Suprapubic skin (tissue), 3 donors: Measurements from ENCODE around the gene SPINT2.

Experiments
- POLR2A ChIP-seq, 2 donors: fragments of 450-650 bp; IDR thresholded peaks; one replicate each; pipeline ENCODE4 v1.6.1; 2017; ENCODE audit warnings: antibody characterized with exemption in 2 of 2, mild to moderate bottlenecking in 2 of 2, moderate library complexity in 2 of 2
- TF ChIP-seq, protein P1 (sequence below), 2 donors: fragments of 200-600 bp in 1 of 2; fragments of 450-650 bp in 1 of 2; sonication (generic) in 1 of 2; IDR thresholded peaks; one replicate each; pipeline ENCODE4 v1.5.1; 2016 to 2019; ENCODE audit warnings: antibody characterized with exemption in 2 of 2, mild to moderate bottlenecking in 1 of 2, moderate library complexity in 1 of 2

DNA sequence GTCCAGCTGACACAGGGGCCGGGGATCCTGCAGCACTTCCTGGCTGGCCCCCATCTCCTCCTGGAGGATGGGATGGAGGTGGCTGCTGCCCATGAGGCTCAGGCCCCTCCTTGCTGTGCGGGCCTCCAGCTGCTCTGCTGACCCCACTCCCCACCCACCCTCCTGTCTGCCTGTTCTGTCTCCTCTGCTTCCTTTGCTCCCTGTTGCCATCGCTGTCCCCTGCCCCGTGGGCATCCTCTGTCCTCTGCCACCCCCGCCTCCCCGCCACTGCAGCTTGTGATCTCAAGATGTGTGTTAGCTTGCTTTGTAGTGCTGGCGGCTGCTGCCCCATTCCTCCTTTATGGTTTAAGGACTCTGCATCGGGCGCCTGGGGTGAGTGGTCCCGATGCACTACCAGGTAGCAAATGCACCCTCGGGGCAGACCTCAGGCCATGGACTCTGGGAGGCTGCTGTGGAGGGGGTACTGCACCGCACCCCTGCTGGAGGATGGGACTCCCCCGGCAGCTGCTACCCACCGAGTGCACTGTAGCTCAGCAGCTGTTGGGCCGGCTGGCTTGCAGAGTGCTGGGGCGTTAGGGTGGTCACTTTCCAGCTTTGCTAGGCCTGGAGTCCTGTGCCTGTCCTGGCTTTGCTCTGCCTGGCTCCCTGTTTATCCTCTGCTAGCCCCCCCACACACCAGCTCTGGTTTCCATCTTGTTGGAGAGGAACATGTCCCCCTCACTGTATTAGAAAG is 23.9 kb downstream of the SPINT2 start:
- TF ChIP-seq, protein P1, sequence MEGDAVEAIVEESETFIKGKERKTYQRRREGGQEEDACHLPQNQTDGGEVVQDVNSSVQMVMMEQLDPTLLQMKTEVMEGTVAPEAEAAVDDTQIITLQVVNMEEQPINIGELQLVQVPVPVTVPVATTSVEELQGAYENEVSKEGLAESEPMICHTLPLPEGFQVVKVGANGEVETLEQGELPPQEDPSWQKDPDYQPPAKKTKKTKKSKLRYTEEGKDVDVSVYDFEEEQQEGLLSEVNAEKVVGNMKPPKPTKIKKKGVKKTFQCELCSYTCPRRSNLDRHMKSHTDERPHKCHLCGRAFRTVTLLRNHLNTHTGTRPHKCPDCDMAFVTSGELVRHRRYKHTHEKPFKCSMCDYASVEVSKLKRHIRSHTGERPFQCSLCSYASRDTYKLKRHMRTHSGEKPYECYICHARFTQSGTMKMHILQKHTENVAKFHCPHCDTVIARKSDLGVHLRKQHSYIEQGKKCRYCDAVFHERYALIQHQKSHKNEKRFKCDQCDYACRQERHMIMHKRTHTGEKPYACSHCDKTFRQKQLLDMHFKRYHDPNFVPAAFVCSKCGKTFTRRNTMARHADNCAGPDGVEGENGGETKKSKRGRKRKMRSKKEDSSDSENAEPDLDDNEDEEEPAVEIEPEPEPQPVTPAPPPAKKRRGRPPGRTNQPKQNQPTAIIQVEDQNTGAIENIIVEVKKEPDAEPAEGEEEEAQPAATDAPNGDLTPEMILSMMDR (IDR thresholded peaks at IDR 0.05), result no peak
- no peak for TF ChIP-seq POLR2A (IDR thresholded peaks at IDR 0.05)
